ENCODE data around the gene TM2D1.

TM2D1 gene

DNA sequence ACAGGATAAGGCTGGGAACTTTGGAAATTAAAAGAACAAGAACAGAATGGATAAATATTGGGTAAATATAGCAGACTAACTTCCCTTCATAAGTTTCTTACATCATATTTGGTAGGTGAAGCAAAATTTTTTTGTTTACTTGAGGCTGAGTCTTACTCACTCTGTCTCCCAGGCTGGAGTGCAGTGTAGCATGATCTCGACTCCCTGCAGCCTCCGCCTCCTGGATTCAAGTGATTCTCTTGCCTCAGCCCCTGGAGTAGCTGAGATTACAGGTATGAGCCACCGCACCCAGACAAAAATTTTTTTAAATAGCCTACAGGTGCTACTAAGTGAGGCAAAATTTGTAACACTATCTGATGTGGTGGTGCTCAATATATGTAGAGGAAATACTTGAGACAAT, 50.7 kb downstream of the TM2D1 start:
- ATAC-seq (ENCODE audit: low read depth) (no peak), DNase-seq (ENCODE audit: low spot score) (no peak)
- Histone ChIP-seq H3K4me1 (ENCODE audit: insufficient read depth, poor library complexity, severe bottlenecking) (no peaks in the 10 kb centered on the region), H3K36me3 (ENCODE audit: low read depth) (no peaks in the 10 kb centered on the region), H3K9me3 (ENCODE audit: severe bottlenecking) (no peaks in the 10 kb centered on the region), H3K27me3 (ENCODE audit: insufficient read depth, poor library complexity, severe bottlenecking) (no peaks in the 10 kb centered on the region), H3K27ac (ENCODE audit: poor library complexity, severe bottlenecking) (no peak overlapping the region), H3K4me3 (ENCODE audit: severe bottlenecking) (no peak overlapping the region)
- TF ChIP-seq, protein P1, sequence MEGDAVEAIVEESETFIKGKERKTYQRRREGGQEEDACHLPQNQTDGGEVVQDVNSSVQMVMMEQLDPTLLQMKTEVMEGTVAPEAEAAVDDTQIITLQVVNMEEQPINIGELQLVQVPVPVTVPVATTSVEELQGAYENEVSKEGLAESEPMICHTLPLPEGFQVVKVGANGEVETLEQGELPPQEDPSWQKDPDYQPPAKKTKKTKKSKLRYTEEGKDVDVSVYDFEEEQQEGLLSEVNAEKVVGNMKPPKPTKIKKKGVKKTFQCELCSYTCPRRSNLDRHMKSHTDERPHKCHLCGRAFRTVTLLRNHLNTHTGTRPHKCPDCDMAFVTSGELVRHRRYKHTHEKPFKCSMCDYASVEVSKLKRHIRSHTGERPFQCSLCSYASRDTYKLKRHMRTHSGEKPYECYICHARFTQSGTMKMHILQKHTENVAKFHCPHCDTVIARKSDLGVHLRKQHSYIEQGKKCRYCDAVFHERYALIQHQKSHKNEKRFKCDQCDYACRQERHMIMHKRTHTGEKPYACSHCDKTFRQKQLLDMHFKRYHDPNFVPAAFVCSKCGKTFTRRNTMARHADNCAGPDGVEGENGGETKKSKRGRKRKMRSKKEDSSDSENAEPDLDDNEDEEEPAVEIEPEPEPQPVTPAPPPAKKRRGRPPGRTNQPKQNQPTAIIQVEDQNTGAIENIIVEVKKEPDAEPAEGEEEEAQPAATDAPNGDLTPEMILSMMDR (IDR thresholded peaks at IDR 0.05; ENCODE audit: poor library complexity, severe bottlenecking) = no peak

DNA sequence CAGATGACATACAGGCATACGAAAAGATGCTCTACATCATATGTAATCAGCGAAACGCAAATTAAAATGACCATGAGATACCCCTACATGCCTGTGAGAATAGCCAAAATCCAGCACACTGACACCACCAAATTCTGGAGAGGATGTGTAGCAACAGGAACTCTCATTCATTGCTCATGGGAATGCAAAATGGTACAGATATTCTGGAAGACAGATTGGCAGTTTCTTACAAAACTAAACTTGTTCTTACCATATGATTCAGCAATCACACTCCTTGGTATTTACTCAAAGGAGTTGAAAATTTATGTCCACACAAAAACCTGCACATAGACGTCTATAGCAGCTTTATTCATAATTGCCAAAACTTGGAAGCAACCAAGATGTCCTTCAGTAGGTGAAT, 52.6 kb downstream of the TM2D1 start:
- no peak overlapping the region for H3K27ac ChIP-seq (ENCODE audit: poor library complexity, severe bottlenecking)
- H3K4me1 ChIP-seq (ENCODE audit: insufficient read depth, poor library complexity, severe bottlenecking) = no peaks in the 10 kb centered on the region
- TF ChIP-seq, protein P1 (IDR thresholded peaks at IDR 0.05; ENCODE audit: poor library complexity, severe bottlenecking) = no peak
- DNase-seq (ENCODE audit: low spot score) = no peak
- H3K4me3 ChIP-seq (ENCODE audit: severe bottlenecking) = no peak overlapping the region
- no peaks in the 10 kb centered on the region for H3K27me3 ChIP-seq (ENCODE audit: insufficient read depth, poor library complexity, severe bottlenecking)
- ATAC-seq (ENCODE audit: low read depth) = no peak
- no peaks in the 10 kb centered on the region for H3K36me3 ChIP-seq (ENCODE audit: low read depth)
- no peaks in the 10 kb centered on the region for H3K9me3 ChIP-seq (ENCODE audit: severe bottlenecking)

DNA sequence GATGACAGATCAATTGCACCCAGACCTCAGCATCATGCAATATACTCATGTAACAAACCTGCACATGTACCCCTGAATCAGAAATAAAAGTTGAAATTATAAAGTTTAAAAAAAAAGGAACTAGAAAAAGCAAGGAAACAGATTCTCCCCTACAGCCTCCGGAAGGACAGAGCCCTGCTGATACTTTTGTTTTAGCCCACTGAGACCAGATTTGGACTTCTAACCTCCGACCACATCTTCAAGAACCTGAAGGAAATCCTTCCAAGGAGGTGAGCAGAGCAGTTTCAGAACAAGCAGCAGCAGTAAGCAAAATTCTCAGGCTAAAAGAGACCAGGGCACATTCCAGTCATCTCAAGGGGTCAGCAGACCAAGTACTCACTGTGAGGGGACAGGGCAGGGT, 54.5 kb downstream of the TM2D1 start:
- no peaks in the 10 kb centered on the region for H3K9me3 ChIP-seq (ENCODE audit: severe bottlenecking)
- no peak overlapping the region for H3K27ac ChIP-seq (ENCODE audit: poor library complexity, severe bottlenecking)
- H3K36me3 ChIP-seq (ENCODE audit: low read depth) = no peaks in the 10 kb centered on the region
- TF ChIP-seq, protein P1 (IDR thresholded peaks at IDR 0.05; ENCODE audit: poor library complexity, severe bottlenecking) = no peak
- DNase-seq (ENCODE audit: low spot score) (no peak), ATAC-seq (ENCODE audit: low read depth) (no peak)
- H3K27me3 ChIP-seq (ENCODE audit: insufficient read depth, poor library complexity, severe bottlenecking) = no peaks in the 10 kb centered on the region
- no peak overlapping the region for H3K4me3 ChIP-seq (ENCODE audit: severe bottlenecking)
- no peaks in the 10 kb centered on the region for H3K4me1 ChIP-seq (ENCODE audit: insufficient read depth, poor library complexity, severe bottlenecking)

DNA sequence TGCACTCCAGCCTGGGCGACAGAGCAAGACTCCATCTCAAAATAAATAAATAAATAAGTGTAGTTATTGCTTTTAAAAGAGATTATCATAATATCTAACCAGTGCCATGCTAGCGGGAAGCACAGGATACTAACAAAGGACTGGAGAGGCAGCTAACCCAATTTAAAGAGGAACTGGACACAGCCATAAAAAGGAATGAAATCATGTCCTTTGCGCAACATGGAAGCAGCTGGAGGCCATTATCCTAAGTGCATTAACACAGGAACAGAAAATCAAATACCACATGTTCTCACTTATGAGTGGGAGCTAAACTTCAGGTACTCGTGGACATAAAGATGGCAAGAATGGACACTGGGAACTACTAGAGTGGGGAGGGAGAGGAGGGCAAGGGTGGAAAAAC, 54.9 kb downstream of the TM2D1 start:
- Histone ChIP-seq H3K36me3 (ENCODE audit: low read depth) (no peaks in the 10 kb centered on the region), H3K4me1 (ENCODE audit: insufficient read depth, poor library complexity, severe bottlenecking) (no peaks in the 10 kb centered on the region), H3K27ac (ENCODE audit: poor library complexity, severe bottlenecking) (no peak overlapping the region), H3K4me3 (ENCODE audit: severe bottlenecking) (no peak overlapping the region), H3K27me3 (ENCODE audit: insufficient read depth, poor library complexity, severe bottlenecking) (no peaks in the 10 kb centered on the region), H3K9me3 (ENCODE audit: severe bottlenecking) (no peaks in the 10 kb centered on the region)
- no peak for DNase-seq (ENCODE audit: low spot score)
- TF ChIP-seq, protein P1 (IDR thresholded peaks at IDR 0.05; ENCODE audit: poor library complexity, severe bottlenecking) = no peak
- ATAC-seq (ENCODE audit: low read depth) = no peak

DNA sequence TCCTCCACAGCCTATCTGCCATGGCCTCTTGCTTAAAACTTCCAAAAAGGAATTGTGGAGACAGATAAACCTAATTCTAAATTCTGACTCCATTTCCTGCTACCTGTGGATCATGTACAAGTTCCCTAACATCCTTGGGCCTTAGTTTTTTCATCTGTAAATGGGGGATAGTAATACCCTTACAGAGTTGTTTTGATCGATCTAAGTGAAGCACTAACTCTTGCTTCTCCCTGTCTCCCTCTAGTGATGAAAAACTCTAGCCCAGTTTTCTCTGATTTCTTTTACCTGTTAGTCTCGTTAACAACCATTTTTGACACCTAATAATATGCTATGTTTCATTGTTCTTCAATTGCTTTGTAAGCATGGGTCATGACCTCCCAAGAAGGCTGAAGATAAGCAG, 65.9 kb downstream of the TM2D1 start:
- no peak for ATAC-seq (ENCODE audit: low read depth)

More for the DNA sequence above, 65.9 kb downstream of the TM2D1 start:
- Histone ChIP-seq H3K4me1 (ENCODE audit: insufficient read depth, poor library complexity, severe bottlenecking) (no peaks in the 10 kb centered on the region), H3K9me3 (ENCODE audit: severe bottlenecking) (no peaks in the 10 kb centered on the region), H3K4me3 (ENCODE audit: severe bottlenecking) (no peak overlapping the region), H3K36me3 (ENCODE audit: low read depth) (no peaks in the 10 kb centered on the region), H3K27me3 (ENCODE audit: insufficient read depth, poor library complexity, severe bottlenecking) (no peaks in the 10 kb centered on the region), H3K27ac (ENCODE audit: poor library complexity, severe bottlenecking) (no peak overlapping the region)
- no peak for DNase-seq (ENCODE audit: low spot score)
- TF ChIP-seq, protein P1 (IDR thresholded peaks at IDR 0.05; ENCODE audit: poor library complexity, severe bottlenecking) = peak; percentile 55
